HG03066 (cell line): ENCODE measurements around the gene ABHD17A.
"Not testable (repeated sequence)": the region's sequence is repeated elsewhere in the genome, so short reads cannot be mapped to it uniquely, and the experiment has no call there.

Experiments used
- ATAC-seq: cut with Tn5 transposase; IDR thresholded peaks from one replicate; pipeline ENCODE4 v1.9.1; 2021; ENCODE audit warnings: low read depth; ENCODE audit not compliant: unreplicated experiment

ABHD17A gene

GRCh38 chr19:1882089-1882785 is 3.1 kb downstream of the ABHD17A start:
- ATAC-seq, result no peak

- ATAC-seq, result not testable (repeated sequence)
Observed at GRCh38 chr19:1881393-1882088, 3.8 kb downstream of the ABHD17A start.

- ATAC-seq, result no peak
Observed at GRCh38 chr19:1880611-1881392, 4.5 kb downstream of the ABHD17A start.

GRCh38 chr19:1879982-1880381 is 5.3 kb downstream of the ABHD17A start:
- not testable (repeated sequence) for ATAC-seq

GRCh38 chr19:1878583-1878982 is 6.7 kb downstream of the ABHD17A start:
- not testable (repeated sequence) for ATAC-seq

GRCh38 chr19:1877280-1877660 is 8.0 kb downstream of the ABHD17A start:
- not testable (repeated sequence) for ATAC-seq

- ATAC-seq, result peak; percentile 20
Observed at GRCh38 chr19:1876496-1877279, 8.6 kb downstream of the ABHD17A start.

GRCh38 chr19:1875646-1876495 is 9.4 kb downstream of the ABHD17A start:
- peak; percentile 79 for ATAC-seq

- not testable (repeated sequence) for ATAC-seq
Observed at GRCh38 chr19:1875265-1875645, 10.0 kb downstream of the ABHD17A start.

GRCh38 chr19:1874554-1875185 is 10.6 kb downstream of the ABHD17A start:
- no peak for ATAC-seq

- ATAC-seq, result no peak
Observed at GRCh38 chr19:1873524-1874473, 11.5 kb downstream of the ABHD17A start.

- no peak for ATAC-seq
Observed at GRCh38 chr19:1872807-1873523, 12.3 kb downstream of the ABHD17A start.

- no peak for ATAC-seq
Observed at GRCh38 chr19:1871630-1872029, 13.7 kb downstream of the ABHD17A start.

- ATAC-seq, result no peak
Observed at GRCh38 chr19:1871140-1871597, 14.1 kb downstream of the ABHD17A start.

- ATAC-seq, result no peak
Observed at GRCh38 chr19:1868971-1869370, 16.3 kb downstream of the ABHD17A start.

- no peak for ATAC-seq
Observed at GRCh38 chr19:1867349-1867724, 18.0 kb downstream of the ABHD17A start.

- ATAC-seq, result no peak
Observed at GRCh38 chr19:1866693-1867348, 18.5 kb downstream of the ABHD17A start.
